HEK293 (cell line): Measurements from ENCODE around the gene AQR.

Source experiments
- CTCF ChIA-PET: fragments of 350-600 bp; formaldehyde crosslinking; extraction: SDS; loops from one replicate; lab custom pipeline; 2021; ENCODE audit warnings: antibody characterized with exemption; lab: Yijun Ruan, JAX
- POLR2A ChIA-PET: fragments of 300-600 bp; formaldehyde crosslinking; extraction: SDS; loops from one replicate; lab custom pipeline; 2020; ENCODE audit warnings: antibody characterized with exemption, inconsistent platforms; lab: Yijun Ruan, JAX
- H3K27ac ChIP-seq: fragments of 200-500 bp; sonication (Bioruptor generic); 2 replicates; pipeline ENCODE4 v1.5.1; 2014; ENCODE audit warnings: low read depth, low read length, control low read depth, inconsistent platforms; ENCODE audit errors: extremely low read depth
- H3K36me3 ChIP-seq, 2 experiments: fragments of 200-500 bp in 1 of 2; sonication (Bioruptor generic) in 1 of 2; 1 replicate in 1 of 2; 2 replicates in 1 of 2; pipeline ENCODE4 v1.5.1; 2014 to 2017; ENCODE audit warnings: inconsistent platforms in 2 of 2, low read length in 2 of 2; ENCODE audit not compliant: control insufficient read depth in 2 of 2, insufficient read depth in 1 of 2
- H3K4me1 ChIP-seq: fragments of 200-500 bp; sonication (Bioruptor generic); 2 replicates; pipeline ENCODE4 v1.5.1; 2014; ENCODE audit warnings: mild to moderate bottlenecking, low read length, inconsistent platforms; ENCODE audit not compliant: control insufficient read depth, insufficient read depth
- H3K4me3 ChIP-seq: 2 replicates; pipeline ENCODE4 v1.5.1; 2011; ENCODE audit warnings: low read depth, mild to moderate bottlenecking, control low read depth, low read length, moderate library complexity
- H3K9me3 ChIP-seq: fragments of 200-500 bp; sonication (Bioruptor generic); 2 replicates; pipeline ENCODE4 v1.5.1; 2014; ENCODE audit warnings: low read depth, low read length, inconsistent platforms; ENCODE audit not compliant: control insufficient read depth, insufficient read depth
- ELK4 ChIP-seq: IDR thresholded peaks from 2 replicates; pipeline ENCODE4 v1.6.1; 2011; ENCODE audit warnings: mild to moderate bottlenecking, low read depth, low read length, borderline replicate concordance
- PATZ1 ChIP-seq: fragments of 450-650 bp; formaldehyde crosslinking; IDR thresholded peaks from 2 replicates; pipeline ENCODE4 v1.5.1; 2016; ENCODE audit warnings: missing biosample characterization, missing genetic modification characterization
- REPIN1 ChIP-seq: fragments of 450-650 bp; formaldehyde crosslinking; IDR thresholded peaks from 2 replicates; pipeline ENCODE4 v1.5.1; 2017; ENCODE audit warnings: missing biosample characterization, missing genetic modification characterization, low read depth
- SCRT2 ChIP-seq: fragments of 450-650 bp; formaldehyde crosslinking; IDR thresholded peaks from 2 replicates; pipeline ENCODE4 v1.5.1; 2016; ENCODE audit warnings: missing biosample characterization, missing genetic modification characterization
- SETDB1 ChIP-seq: IDR thresholded peaks from one replicate; pipeline ENCODE4 v1.6.1; 2017; ENCODE audit warnings: mild to moderate bottlenecking, low read length, moderate library complexity, mixed read lengths; ENCODE audit not compliant: insufficient read length
- ZBTB44 ChIP-seq: fragments of 450-650 bp; IDR thresholded peaks from 2 replicates; pipeline ENCODE4 v1.5.1; 2018; ENCODE audit warnings: missing biosample characterization, mild to moderate bottlenecking, missing genetic modification characterization
- ZFP37 ChIP-seq: fragments of 450-650 bp; formaldehyde crosslinking; IDR thresholded peaks from 2 replicates; pipeline ENCODE4 v1.5.1; 2016; ENCODE audit warnings: missing biosample characterization, missing genetic modification characterization
- ZNF148 ChIP-seq: fragments of 450-650 bp; formaldehyde crosslinking; IDR thresholded peaks from 2 replicates; pipeline ENCODE4 v1.5.0; 2017; ENCODE audit warnings: missing biosample characterization, missing genetic modification characterization, borderline replicate concordance
- ZNF398 ChIP-seq: fragments of 450-650 bp; formaldehyde crosslinking; IDR thresholded peaks from 2 replicates; pipeline ENCODE4 v1.5.1; 2017; ENCODE audit warnings: missing biosample characterization, missing genetic modification characterization
- ZNF488 ChIP-seq: fragments of 450-650 bp; formaldehyde crosslinking; IDR thresholded peaks from 2 replicates; pipeline ENCODE4 v1.5.1; 2016; ENCODE audit warnings: missing biosample characterization, missing genetic modification characterization
- ZNF558 ChIP-seq: fragments of 450-650 bp; formaldehyde crosslinking; IDR thresholded peaks from 2 replicates; pipeline ENCODE4 v1.5.1; 2016; ENCODE audit warnings: missing biosample characterization, missing genetic modification characterization
- ZNF610 ChIP-seq: fragments of 450-650 bp; formaldehyde crosslinking; IDR thresholded peaks from 2 replicates; pipeline ENCODE4 v1.5.1; 2016; ENCODE audit warnings: missing biosample characterization, missing genetic modification characterization, borderline replicate concordance
- ZNF701 ChIP-seq: fragments of 450-650 bp; formaldehyde crosslinking; IDR thresholded peaks from 2 replicates; pipeline ENCODE4 v1.5.1; 2016; ENCODE audit warnings: missing biosample characterization, missing genetic modification characterization
- ZSCAN16 ChIP-seq: fragments of 450-650 bp; formaldehyde crosslinking; IDR thresholded peaks from 2 replicates; pipeline ENCODE4 v1.5.1; 2016; ENCODE audit warnings: missing biosample characterization, missing genetic modification characterization

Gene AQR

GRCh38 chr15:34896183-34896582 lies 73.4 kb downstream of the AQR start:
- Histone ChIP-seq H3K4me3 (no peak overlapping the region), H3K4me1 (no peaks in the 10 kb centered on the region), H3K36me3 (peaks cover 7 to 64% of the 10 kb centered on the region in 2 experiments), H3K9me3 (no peaks in the 10 kb centered on the region), H3K27ac (no peak overlapping the region)
- CTCF ChIA-PET = no interaction called here
- no peak for TF ChIP-seq ZFP37
- POLR2A ChIA-PET = no interaction called here

GRCh38 chr15:34893967-34894366 lies 75.6 kb downstream of the AQR start:
- TF ChIP-seq SCRT2 (no peak), ZNF488 (tag by site-specific recombination) (no peak), ZBTB44 (tag by site-specific recombination) (no peak), ZNF558 (peak; percentile 97)
- Histone ChIP-seq H3K27ac (no peak overlapping the region), H3K9me3 (no peaks in the 10 kb centered on the region), H3K4me3 (no peak overlapping the region), H3K36me3 (peaks cover 3 to 67% of the 10 kb centered on the region in 2 experiments), H3K4me1 (no peaks in the 10 kb centered on the region)
- ChIA-PET CTCF (no interaction called here), POLR2A (no interaction called here)

GRCh38 chr15:34892963-34893591 lies 76.5 kb downstream of the AQR start:
- Histone ChIP-seq H3K36me3 (peaks cover 7 to 64% of the 10 kb centered on the region in 2 experiments), H3K4me3 (no peak overlapping the region), H3K4me1 (no peaks in the 10 kb centered on the region), H3K9me3 (no peaks in the 10 kb centered on the region), H3K27ac (no peak overlapping the region)
- ChIA-PET POLR2A (no interaction called here), CTCF (no interaction called here)
- TF ChIP-seq SETDB1 (peak; percentile 66), ZNF610 (tag by site-specific recombination) (no peak)

GRCh38 chr15:34890424-34890823 lies 79.1 kb downstream of the AQR start:
- CTCF ChIA-PET = no interaction called here
- POLR2A ChIA-PET = no interaction called here
- Histone ChIP-seq H3K9me3 (no peaks in the 10 kb centered on the region), H3K27ac (no peak overlapping the region), H3K4me1 (no peaks in the 10 kb centered on the region), H3K36me3 (peaks cover 10 to 50% of the 10 kb centered on the region in 2 experiments), H3K4me3 (no peak overlapping the region)
- no peak for TF ChIP-seq ZBTB44 (tag by site-specific recombination)
- TF ChIP-seq ZNF701 (tag by site-specific recombination) = no peak
- TF ChIP-seq ZNF398 (tag by site-specific recombination) = no peak
- TF ChIP-seq REPIN1 (tag by site-specific recombination) = no peak
- no peak for TF ChIP-seq ELK4
- TF ChIP-seq PATZ1 (tag by site-specific recombination) = no peak
- TF ChIP-seq ZSCAN16 (tag by site-specific recombination) = no peak
- no peak for TF ChIP-seq ZNF148 (tag by site-specific recombination)
